ENCODE results near the gene MYO9A. TPM values are rescaled to one million over a fixed set of nuclear protein-coding genes. Genes with fewer than 3 reads are reported as not detected.

Gene MYO9A
- total and polyA plus RNA-seq, 5 donors = 4.9 to 35.8 (median 33.9) TPM

DNA sequence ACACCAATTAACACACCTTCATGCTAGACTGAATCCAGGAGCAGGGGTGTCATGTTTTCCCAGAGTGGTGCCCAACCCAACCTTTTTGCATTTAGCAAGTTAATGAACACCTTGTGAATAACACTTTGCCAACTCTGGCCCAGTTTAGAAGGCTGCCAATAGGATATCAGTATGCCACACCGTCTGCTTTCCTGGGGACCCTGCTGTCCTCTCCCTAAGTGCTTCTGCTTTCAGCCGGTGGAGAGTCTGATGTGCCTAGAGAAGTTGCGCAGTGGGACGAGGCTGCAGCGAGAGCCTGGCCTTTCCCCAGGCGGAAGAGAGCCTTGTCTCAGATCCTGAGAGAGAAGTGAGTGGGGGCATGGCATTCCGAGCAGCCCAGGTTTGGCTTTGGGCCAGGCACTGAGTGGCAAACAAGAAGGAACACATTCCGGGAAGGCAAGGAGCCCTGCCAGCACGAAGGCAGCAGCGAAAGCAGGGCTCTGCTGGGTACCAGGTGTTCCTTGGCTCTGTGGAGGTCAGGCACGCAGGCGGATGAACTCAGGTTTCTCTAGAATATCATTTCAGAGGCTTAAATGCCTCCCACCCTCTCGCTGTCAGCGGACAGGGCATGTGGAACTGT, 37.2 kb upstream of the MYO9A start:
- 21% methylated on average over 14 of the region's 14 CpGs for WGBS
- no peaks in the 10 kb centered on the region for H3K27me3 ChIP-seq (ENCODE audit: control insufficient read depth, insufficient read depth)
- H3K4me1 ChIP-seq (ENCODE audit: control insufficient read depth, insufficient read depth, low read length) = no peaks in the 10 kb centered on the region
- H3K4me3 ChIP-seq (ENCODE audit: low read length) = peak overlapping the region; percentile 50
- DNase-seq (peak; percentile 73 to 89 (median 85)), ATAC-seq (peak; percentile 67 to 78)
- no peak overlapping the region for H3K27ac ChIP-seq (ENCODE audit: low read length)
- no peaks in the 10 kb centered on the region for H3K9me3 ChIP-seq (ENCODE audit: control insufficient read depth, low read length)
- intact Hi-C loops (cut with DNase I) = loop anchor here in 2 of 4 donors (10.0 kb wide), 2 partner anchors 370 to 410 kb away; no protein-coding TSS in a partner anchor

DNA sequence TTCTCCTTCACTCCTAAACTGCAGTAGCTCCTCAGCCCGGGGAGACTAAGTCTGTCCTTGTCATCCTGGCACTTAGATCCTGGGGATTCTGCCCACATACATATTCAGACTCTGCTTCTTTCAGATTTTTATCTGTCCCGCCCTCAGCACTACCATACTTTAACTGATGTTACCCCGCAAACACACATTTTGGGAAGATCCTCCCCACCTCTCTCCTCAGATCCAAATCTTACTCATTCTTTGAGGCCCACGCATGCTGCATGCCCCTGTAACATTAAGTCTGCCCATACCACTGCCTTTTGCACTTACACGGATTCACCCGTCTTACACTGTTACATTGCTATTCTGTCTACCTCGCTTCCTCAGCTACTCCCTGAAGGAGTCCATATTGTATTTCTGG, 36.4 kb upstream of the MYO9A start:
- Histone ChIP-seq H3K27me3 (ENCODE audit: control insufficient read depth, insufficient read depth) (no peaks in the 10 kb centered on the region), H3K9me3 (ENCODE audit: control insufficient read depth, low read length) (no peaks in the 10 kb centered on the region), H3K4me3 (ENCODE audit: low read length) (no peak overlapping the region), H3K27ac (ENCODE audit: low read length) (no peak overlapping the region), H3K4me1 (ENCODE audit: control insufficient read depth, insufficient read depth, low read length) (no peaks in the 10 kb centered on the region)
- intact Hi-C loops (cut with DNase I) = loop anchor here in 2 of 4 donors (10.0 kb wide), 2 partner anchors 370 to 410 kb away; no protein-coding TSS in a partner anchor
- ATAC-seq = no peak
- DNase-seq = no peak
- 96% methylated on average over 7 of the region's 7 CpGs for WGBS

DNA sequence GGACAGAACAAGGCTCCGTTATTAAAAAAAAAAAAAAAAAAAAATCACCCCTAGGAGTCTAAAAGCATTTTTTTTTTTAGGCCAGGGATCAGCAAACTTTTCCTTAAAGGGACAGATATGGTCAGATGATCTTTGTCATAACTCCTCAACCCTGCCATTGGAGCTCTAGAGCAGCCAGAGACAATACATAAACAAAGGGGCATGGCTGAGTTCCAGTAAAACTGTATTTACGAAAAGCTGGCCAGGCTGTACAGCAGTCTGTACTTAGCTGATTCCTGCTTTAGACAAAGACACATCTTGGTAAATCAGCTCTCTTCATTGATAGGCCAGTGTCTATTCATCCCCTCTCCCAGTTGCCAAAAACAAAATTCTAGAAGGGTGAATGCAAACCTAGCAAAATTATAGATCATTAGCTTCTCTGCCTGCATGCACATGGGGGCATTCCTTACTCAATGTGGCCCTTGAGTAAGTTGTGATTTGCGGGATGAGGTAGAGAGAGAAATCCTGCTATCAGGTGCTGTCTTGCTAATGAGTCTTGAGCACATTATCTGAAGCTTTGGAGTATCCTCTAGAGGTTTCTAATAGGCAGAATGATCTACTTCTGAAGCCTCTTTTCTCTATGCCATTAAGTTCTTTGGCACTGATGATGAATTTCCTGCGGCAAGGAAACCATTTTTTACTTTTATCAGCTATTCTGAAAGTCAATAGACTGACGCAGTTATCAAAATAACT, 35.5 kb upstream of the MYO9A start:
- ATAC-seq = no peak

DNA sequence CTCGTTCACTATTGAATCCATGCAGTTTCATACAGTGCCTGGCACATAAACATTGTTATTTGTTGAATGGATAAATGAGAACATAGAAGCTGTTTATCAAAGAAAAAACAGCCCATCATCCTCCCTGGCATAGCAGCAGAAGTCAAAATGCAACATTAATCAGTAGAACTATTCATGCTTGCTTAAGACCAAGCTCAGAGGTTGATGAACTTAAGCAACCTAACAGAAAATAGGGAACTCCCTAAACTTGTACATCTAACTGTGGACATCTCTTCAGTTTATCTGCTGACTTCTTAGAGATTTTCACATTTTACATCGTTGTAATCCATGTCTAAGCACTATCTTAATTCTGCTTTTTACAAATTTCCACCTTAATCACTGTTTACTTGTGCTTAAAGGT, 29.5 kb upstream of the MYO9A start:
- no peak overlapping the region for H3K27ac ChIP-seq (ENCODE audit: low read length)
- no peaks in the 10 kb centered on the region for H3K27me3 ChIP-seq (ENCODE audit: control insufficient read depth, insufficient read depth)
- no peak overlapping the region for H3K4me3 ChIP-seq (ENCODE audit: low read length)
- no peak for ATAC-seq
- intact Hi-C loops (cut with DNase I) = no loop called here
- WGBS = 77% methylated on average over 2 of the region's 2 CpGs
- peaks cover 1% of the 10 kb centered on the region for H3K4me1 ChIP-seq (ENCODE audit: control insufficient read depth, insufficient read depth, low read length)
- DNase-seq = no peak
- H3K9me3 ChIP-seq (ENCODE audit: control insufficient read depth, low read length) = no peaks in the 10 kb centered on the region

More for the DNA sequence above, 35.5 kb upstream of the MYO9A start:
- intact Hi-C loops (cut with DNase I) = loop anchor here in 2 of 4 donors (10.0 kb wide), 2 partner anchors 369 to 409 kb away; no protein-coding TSS in a partner anchor
- no peak for DNase-seq
- no peaks in the 10 kb centered on the region for H3K27me3 ChIP-seq (ENCODE audit: control insufficient read depth, insufficient read depth)
- H3K4me1 ChIP-seq (ENCODE audit: control insufficient read depth, insufficient read depth, low read length) = no peaks in the 10 kb centered on the region
- H3K27ac ChIP-seq (ENCODE audit: low read length) = no peak overlapping the region
- H3K4me3 ChIP-seq (ENCODE audit: low read length) = no peak overlapping the region
- no peaks in the 10 kb centered on the region for H3K9me3 ChIP-seq (ENCODE audit: control insufficient read depth, low read length)
- 78% methylated on average over 5 of the region's 5 CpGs for WGBS

DNA sequence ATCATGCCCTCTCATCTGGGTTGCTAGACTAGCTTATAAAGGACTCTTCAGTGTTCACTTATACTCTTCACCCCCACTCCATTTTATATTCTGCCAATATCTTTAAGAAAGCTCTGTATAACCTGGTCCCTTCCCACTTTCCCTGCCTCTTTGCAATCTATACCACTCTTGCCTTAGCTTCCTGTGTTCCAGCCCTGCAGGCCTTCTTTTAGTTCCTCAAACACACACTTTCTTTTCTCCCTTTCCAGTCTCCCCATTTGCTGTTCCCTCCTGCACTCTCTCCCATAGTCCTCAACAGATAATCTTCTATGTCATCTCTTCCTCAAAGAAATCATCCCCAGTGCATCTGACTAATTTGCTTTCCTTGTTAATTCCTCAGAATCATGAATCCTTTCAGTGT, 29.0 kb upstream of the MYO9A start:
- intact Hi-C loops (cut with DNase I) = no loop called here
- Histone ChIP-seq H3K27me3 (ENCODE audit: control insufficient read depth, insufficient read depth) (no peaks in the 10 kb centered on the region), H3K4me1 (ENCODE audit: control insufficient read depth, insufficient read depth, low read length) (peaks cover 1% of the 10 kb centered on the region), H3K9me3 (ENCODE audit: control insufficient read depth, low read length) (no peaks in the 10 kb centered on the region), H3K4me3 (ENCODE audit: low read length) (no peak overlapping the region), H3K27ac (ENCODE audit: low read length) (no peak overlapping the region)
- DNase-seq (no peak), ATAC-seq (no peak)

DNA sequence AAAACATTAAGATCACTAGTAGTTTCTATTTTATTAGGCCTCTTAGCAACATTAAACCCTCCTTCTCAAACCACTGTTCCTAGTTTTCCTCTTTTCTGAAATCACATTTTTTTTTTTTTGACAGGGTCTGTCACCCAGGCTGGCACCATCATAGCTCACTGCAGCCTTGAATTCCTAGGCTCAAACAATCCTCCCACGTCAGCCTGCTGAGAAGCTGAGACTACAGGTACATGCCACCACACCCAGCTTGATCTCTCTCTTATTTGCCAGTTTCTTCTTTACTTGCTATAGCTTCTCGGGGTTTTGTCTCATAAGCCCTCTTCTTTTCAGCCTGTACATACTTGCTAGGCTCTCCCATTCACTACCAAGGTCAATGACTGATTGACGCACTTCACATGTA, 28.3 kb upstream of the MYO9A start:
- ATAC-seq = no peak
- DNase-seq = no peak
- intact Hi-C loops (cut with DNase I) = no loop called here
- no peak overlapping the region for H3K4me3 ChIP-seq (ENCODE audit: low read length)
- no peaks in the 10 kb centered on the region for H3K9me3 ChIP-seq (ENCODE audit: control insufficient read depth, low read length)
- 85% methylated on average over 3 of the region's 3 CpGs for WGBS
- peaks cover 3% of the 10 kb centered on the region for H3K4me1 ChIP-seq (ENCODE audit: control insufficient read depth, insufficient read depth, low read length)
- H3K27ac ChIP-seq (ENCODE audit: low read length) = no peak overlapping the region
- H3K27me3 ChIP-seq (ENCODE audit: control insufficient read depth, insufficient read depth) = no peaks in the 10 kb centered on the region

DNA sequence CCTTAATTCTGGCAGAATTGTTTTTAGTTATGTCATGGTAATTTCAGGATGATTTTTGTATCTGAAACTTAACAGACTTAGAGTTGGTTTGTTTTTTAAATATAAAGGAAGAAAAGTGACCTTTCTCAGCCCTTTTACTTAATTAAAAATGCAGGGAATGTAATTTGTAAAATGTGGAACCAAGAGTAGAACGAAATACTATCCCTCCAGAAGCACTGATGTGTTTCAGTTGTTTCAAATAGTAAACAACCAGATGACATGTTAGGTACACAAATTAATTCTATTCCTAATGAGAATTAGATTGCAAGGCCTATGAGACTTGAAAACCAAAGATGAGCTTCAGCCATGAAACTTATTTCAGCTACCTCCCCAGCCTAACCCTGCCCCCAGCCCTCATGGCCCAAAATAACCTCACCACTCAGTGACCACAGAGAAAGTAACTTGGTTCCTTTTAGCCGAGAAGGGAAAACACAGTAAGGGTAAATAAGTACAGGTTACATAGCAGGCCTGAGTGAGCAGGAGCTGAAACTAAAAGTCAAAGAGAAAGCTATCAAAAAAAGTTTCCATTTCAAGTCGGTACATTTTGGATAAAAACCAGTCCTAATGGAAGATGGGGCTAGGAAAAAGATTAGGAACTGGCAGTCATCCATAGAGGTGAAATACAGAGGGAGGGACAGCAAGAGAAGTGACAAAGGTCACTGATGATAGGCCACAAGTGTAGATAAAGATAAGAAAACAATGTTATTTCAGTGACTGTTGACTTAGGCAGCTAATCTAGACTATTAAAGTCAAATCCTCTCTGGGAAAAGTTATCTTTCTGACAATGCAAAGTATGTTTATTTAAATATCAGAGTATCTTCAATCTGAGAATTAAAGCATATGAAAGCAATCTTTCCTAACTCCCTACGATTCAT, 23.5 kb upstream of the MYO9A start:
- intact Hi-C loops (cut with DNase I) = no loop called here
- no peaks in the 10 kb centered on the region for H3K27me3 ChIP-seq (ENCODE audit: control insufficient read depth, insufficient read depth)
- peaks cover 3% of the 10 kb centered on the region for H3K4me1 ChIP-seq (ENCODE audit: control insufficient read depth, insufficient read depth, low read length)
- no peaks in the 10 kb centered on the region for H3K9me3 ChIP-seq (ENCODE audit: control insufficient read depth, low read length)
- H3K27ac ChIP-seq (ENCODE audit: low read length) = no peak overlapping the region
- DNase-seq = no peak
- WGBS = 44% methylated on average over 4 of the region's 4 CpGs
- peak in 1 of 2 donors; percentile 51 for ATAC-seq
- no peak overlapping the region for H3K4me3 ChIP-seq (ENCODE audit: low read length)

DNA sequence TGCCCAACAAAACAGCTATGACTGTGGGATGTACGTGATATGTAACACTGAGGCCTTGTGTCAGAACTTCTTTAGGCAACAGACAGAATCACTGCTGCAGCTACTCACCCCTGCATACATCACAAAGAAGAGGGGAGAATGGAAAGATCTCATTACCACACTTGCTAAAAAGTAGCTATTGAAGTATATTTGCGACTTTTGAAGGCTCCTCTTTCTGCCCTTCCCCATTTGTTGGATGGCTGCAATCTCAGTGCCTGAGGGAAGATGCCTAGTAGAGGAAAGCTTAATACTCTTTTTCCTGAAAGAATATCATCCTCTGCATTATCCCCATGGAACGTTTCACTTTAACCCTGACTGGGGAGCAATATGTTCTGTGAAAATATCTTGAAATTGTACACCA, 22.1 kb upstream of the MYO9A start:
- 82% methylated on average over 3 of the region's 3 CpGs for WGBS
- Histone ChIP-seq H3K27ac (ENCODE audit: low read length) (peak overlapping the region; percentile 33), H3K4me3 (ENCODE audit: low read length) (no peak overlapping the region), H3K4me1 (ENCODE audit: control insufficient read depth, insufficient read depth, low read length) (peaks cover 2% of the 10 kb centered on the region), H3K9me3 (ENCODE audit: control insufficient read depth, low read length) (no peaks in the 10 kb centered on the region), H3K27me3 (ENCODE audit: control insufficient read depth, insufficient read depth) (no peaks in the 10 kb centered on the region)
- DNase-seq (no peak), ATAC-seq (no peak)
- intact Hi-C loops (cut with DNase I) = no loop called here

DNA sequence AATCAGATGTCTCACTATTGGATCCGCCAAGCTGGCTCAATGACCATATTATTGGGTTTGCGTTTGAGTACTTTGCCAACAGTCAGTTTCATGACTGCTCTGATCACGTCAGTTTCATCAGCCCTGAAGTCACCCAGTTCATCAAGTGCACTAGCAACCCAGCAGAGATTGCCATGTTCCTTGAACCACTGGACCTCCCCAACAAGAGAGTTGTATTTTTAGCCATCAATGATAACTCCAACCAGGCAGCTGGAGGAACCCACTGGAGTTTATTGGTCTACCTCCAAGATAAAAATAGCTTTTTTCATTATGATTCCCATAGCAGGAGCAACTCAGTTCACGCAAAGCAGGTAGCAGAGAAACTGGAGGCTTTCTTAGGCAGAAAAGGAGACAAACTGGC, 21.7 kb upstream of the MYO9A start:
- ATAC-seq (peak; percentile 40 to 72), DNase-seq (no peak)
- intact Hi-C loops (cut with DNase I) = no loop called here
- no peaks in the 10 kb centered on the region for H3K27me3 ChIP-seq (ENCODE audit: control insufficient read depth, insufficient read depth)
- peaks cover 2% of the 10 kb centered on the region for H3K4me1 ChIP-seq (ENCODE audit: control insufficient read depth, insufficient read depth, low read length)
- no peak overlapping the region for H3K4me3 ChIP-seq (ENCODE audit: low read length)
- H3K27ac ChIP-seq (ENCODE audit: low read length) = peak overlapping the region; percentile 33
- H3K9me3 ChIP-seq (ENCODE audit: control insufficient read depth, low read length) = no peaks in the 10 kb centered on the region
- 85% methylated on average over 4 of the region's 4 CpGs for WGBS

DNA sequence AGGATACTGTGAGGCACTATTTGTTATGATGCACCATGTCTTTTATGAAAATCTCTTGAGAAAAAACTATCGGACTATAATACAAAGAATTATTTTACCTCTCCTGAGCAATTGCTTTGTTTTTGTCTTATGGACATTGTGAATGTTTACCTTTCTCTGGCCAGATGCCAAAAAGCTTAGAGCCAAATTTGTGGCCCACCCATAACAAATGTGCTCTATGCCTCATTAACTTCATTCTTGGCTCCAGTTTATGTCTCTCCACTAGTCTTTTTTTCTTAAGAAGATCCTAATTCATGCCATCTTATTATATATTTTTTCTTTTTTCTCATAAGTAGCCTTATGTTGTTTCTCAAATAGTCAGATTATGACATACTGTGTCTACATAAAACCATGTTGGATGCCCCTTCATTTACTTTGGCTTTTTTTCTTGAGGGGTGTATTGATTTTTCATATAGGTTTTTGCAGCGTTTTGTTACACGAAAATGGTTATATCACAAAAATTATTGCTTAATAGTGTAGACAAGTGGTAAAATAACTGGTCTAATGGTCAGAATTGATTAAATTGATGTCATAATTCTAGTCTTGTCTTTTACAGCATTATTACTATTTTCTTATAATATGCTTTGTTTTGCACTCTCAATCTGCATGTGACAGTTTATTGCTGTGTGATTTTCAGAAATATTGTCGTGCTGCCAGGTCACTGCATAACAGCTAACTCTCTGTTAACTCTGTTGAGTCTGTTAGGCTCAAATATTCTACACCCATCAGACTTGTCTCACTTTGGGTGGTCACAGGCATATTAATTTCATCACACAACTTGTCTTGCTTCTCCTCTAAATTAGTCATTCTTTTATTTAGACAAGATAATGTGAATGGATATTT, 18.5 kb upstream of the MYO9A start:
- no peak overlapping the region for H3K4me3 ChIP-seq (ENCODE audit: low read length)
- H3K9me3 ChIP-seq (ENCODE audit: control insufficient read depth, low read length) = no peaks in the 10 kb centered on the region
- intact Hi-C loops (cut with DNase I) = no loop called here
- ATAC-seq (no peak), DNase-seq (no peak)
- no peaks in the 10 kb centered on the region for H3K27me3 ChIP-seq (ENCODE audit: control insufficient read depth, insufficient read depth)
- peaks cover 1% of the 10 kb centered on the region for H3K4me1 ChIP-seq (ENCODE audit: control insufficient read depth, insufficient read depth, low read length)
- WGBS = 80% methylated on average over 4 of the region's 4 CpGs
- H3K27ac ChIP-seq (ENCODE audit: low read length) = no peak overlapping the region
